ACC112 (cell line): ENCODE measurements around the gene EFHC2.
"Not testable (repeated sequence)": the region's sequence is repeated elsewhere in the genome, so short reads cannot be mapped to it uniquely, and the experiment has no call there.

Experiments
- H2AFZ ChIP-seq: fragments of 200-600 bp; sonication (generic); one replicate; pipeline ENCODE4 v1.6.0; 2017; ENCODE audit warnings: antibody characterized with exemption, low read length; ENCODE audit not compliant: unreplicated experiment
- H3K27ac ChIP-seq: fragments of 200-600 bp; sonication (generic); 2 replicates; pipeline ENCODE4 v1.5.1; 2014; ENCODE audit warnings: low read depth, mild to moderate bottlenecking, antibody characterized with exemption, low read length, moderate library complexity
- H3K27me3 ChIP-seq: fragments of 200-600 bp; sonication (generic); 2 replicates; pipeline ENCODE4 v1.6.1; 2014; ENCODE audit warnings: mild to moderate bottlenecking, antibody characterized with exemption, low read length, moderate library complexity, mixed read lengths; ENCODE audit not compliant: insufficient read depth
- H3K36me3 ChIP-seq: fragments of 200-600 bp; sonication (generic); 2 replicates; pipeline ENCODE4 v1.6.1; 2016; ENCODE audit warnings: mild to moderate bottlenecking, antibody characterized with exemption, low read length, moderate library complexity, mixed read lengths; ENCODE audit not compliant: insufficient read depth
- H3K4me1 ChIP-seq: fragments of 200-600 bp; sonication (generic); one replicate; pipeline ENCODE4 v1.6.1; 2016; ENCODE audit warnings: low read length, mixed read lengths; ENCODE audit not compliant: insufficient read depth, unreplicated experiment, control insufficient read depth
- H3K4me3 ChIP-seq: fragments of 200-600 bp; sonication (generic); 2 replicates; pipeline ENCODE4 v1.5.1; 2014; ENCODE audit warnings: mild to moderate bottlenecking, low read depth, low read length
- H3K79me2 ChIP-seq: fragments of 200-600 bp; sonication (generic); one replicate; pipeline ENCODE4 v1.6.0; 2016; ENCODE audit warnings: low read length; ENCODE audit not compliant: control insufficient read depth, unreplicated experiment, insufficient read depth

Gene EFHC2

GRCh38 chrX:44203791-44204190 lies 139.7 kb downstream of the EFHC2 start:
- H3K4me3 ChIP-seq, result no peak overlapping the region
- H3K79me2 ChIP-seq, result no peaks in the 10 kb centered on the region
- no peaks in the 10 kb centered on the region for H3K4me1 ChIP-seq
- H2AFZ ChIP-seq, result no peak overlapping the region
- no peaks in the 10 kb centered on the region for H3K36me3 ChIP-seq
- no peak overlapping the region for H3K27ac ChIP-seq
- no peaks in the 10 kb centered on the region for H3K27me3 ChIP-seq

GRCh38 chrX:44202596-44202995 lies 140.9 kb downstream of the EFHC2 start:
- Histone ChIP-seq H3K27ac (no peak overlapping the region), H2AFZ (no peak overlapping the region), H3K36me3 (no peaks in the 10 kb centered on the region), H3K4me3 (no peak overlapping the region), H3K27me3 (no peaks in the 10 kb centered on the region), H3K79me2 (no peaks in the 10 kb centered on the region), H3K4me1 (no peaks in the 10 kb centered on the region)

GRCh38 chrX:44189116-44189515 lies 154.4 kb downstream of the EFHC2 start:
- no peaks in the 10 kb centered on the region for H3K27me3 ChIP-seq
- H3K27ac ChIP-seq, result no peak overlapping the region
- no peaks in the 10 kb centered on the region for H3K4me1 ChIP-seq
- H3K4me3 ChIP-seq, result no peak overlapping the region
- no peaks in the 10 kb centered on the region for H3K36me3 ChIP-seq
- no peaks in the 10 kb centered on the region for H3K79me2 ChIP-seq
- H2AFZ ChIP-seq, result no peak overlapping the region

- not testable (repeated sequence) for H3K27ac ChIP-seq, H2AFZ ChIP-seq, H3K27me3 ChIP-seq, H3K79me2 ChIP-seq, H3K36me3 ChIP-seq, H3K4me1 ChIP-seq, H3K4me3 ChIP-seq
Measured at GRCh38 chrX:44187915-44188314, 155.6 kb downstream of the EFHC2 start.

GRCh38 chrX:44183329-44183728 lies 160.1 kb downstream of the EFHC2 start:
- Histone ChIP-seq H2AFZ (no peak overlapping the region), H3K36me3 (no peaks in the 10 kb centered on the region), H3K27ac (no peak overlapping the region), H3K4me3 (no peak overlapping the region), H3K79me2 (no peaks in the 10 kb centered on the region), H3K4me1 (no peaks in the 10 kb centered on the region), H3K27me3 (no peaks in the 10 kb centered on the region)

- no peaks in the 10 kb centered on the region for H3K4me1 ChIP-seq
- no peaks in the 10 kb centered on the region for H3K27me3 ChIP-seq
- H2AFZ ChIP-seq, result no peak overlapping the region
- no peak overlapping the region for H3K4me3 ChIP-seq
- no peaks in the 10 kb centered on the region for H3K36me3 ChIP-seq
- H3K27ac ChIP-seq, result no peak overlapping the region
- H3K79me2 ChIP-seq, result no peaks in the 10 kb centered on the region
Measured at GRCh38 chrX:44178274-44179053, 165.0 kb downstream of the EFHC2 start.

GRCh38 chrX:44175455-44175854 lies 168.0 kb downstream of the EFHC2 start:
- Histone ChIP-seq H3K4me3 (no peak overlapping the region), H2AFZ (no peak overlapping the region), H3K27me3 (no peaks in the 10 kb centered on the region), H3K36me3 (no peaks in the 10 kb centered on the region), H3K79me2 (no peaks in the 10 kb centered on the region), H3K27ac (no peak overlapping the region), H3K4me1 (no peaks in the 10 kb centered on the region)

- Histone ChIP-seq H3K27ac (no peak overlapping the region), H3K36me3 (no peaks in the 10 kb centered on the region), H2AFZ (no peak overlapping the region), H3K4me1 (no peaks in the 10 kb centered on the region), H3K4me3 (no peak overlapping the region), H3K79me2 (no peaks in the 10 kb centered on the region), H3K27me3 (no peaks in the 10 kb centered on the region)
Measured at GRCh38 chrX:44174061-44174460, 169.4 kb downstream of the EFHC2 start.

GRCh38 chrX:44173219-44173618 lies 170.3 kb downstream of the EFHC2 start:
- Histone ChIP-seq H3K79me2 (no peaks in the 10 kb centered on the region), H3K36me3 (no peaks in the 10 kb centered on the region), H3K4me3 (no peak overlapping the region), H3K27ac (no peak overlapping the region), H3K27me3 (no peaks in the 10 kb centered on the region), H3K4me1 (no peaks in the 10 kb centered on the region), H2AFZ (no peak overlapping the region)

GRCh38 chrX:44167116-44167515 lies 176.4 kb downstream of the EFHC2 start:
- Histone ChIP-seq H3K27me3 (no peaks in the 10 kb centered on the region), H3K79me2 (no peaks in the 10 kb centered on the region), H3K4me1 (no peaks in the 10 kb centered on the region), H3K4me3 (no peak overlapping the region), H2AFZ (no peak overlapping the region), H3K36me3 (no peaks in the 10 kb centered on the region), H3K27ac (no peak overlapping the region)

- Histone ChIP-seq H3K4me3 (no peak overlapping the region), H2AFZ (no peak overlapping the region), H3K27ac (no peak overlapping the region), H3K79me2 (no peaks in the 10 kb centered on the region), H3K36me3 (no peaks in the 10 kb centered on the region), H3K27me3 (no peaks in the 10 kb centered on the region), H3K4me1 (no peaks in the 10 kb centered on the region)
Measured at GRCh38 chrX:44162964-44163475, 180.5 kb downstream of the EFHC2 start.
